Stimulated activated CD4-positive, alpha-beta T cell treated with anti-CD3 and anti-CD28 coated beads, Interleukin-4, amount 100 ng/mL, for 4 hours (primary cell): ENCODE data around the gene CAMK2B.

Source experiments
- DNase-seq, 2 experiments: peaks; one replicate each; pipeline ENCODE4 v3.0.0-alpha.2; 2020

The CAMK2B gene

GRCh38 chr7:44329081-44329480 is 3.7 kb upstream of the CAMK2B start:
- no peak for DNase-seq

DNA sequence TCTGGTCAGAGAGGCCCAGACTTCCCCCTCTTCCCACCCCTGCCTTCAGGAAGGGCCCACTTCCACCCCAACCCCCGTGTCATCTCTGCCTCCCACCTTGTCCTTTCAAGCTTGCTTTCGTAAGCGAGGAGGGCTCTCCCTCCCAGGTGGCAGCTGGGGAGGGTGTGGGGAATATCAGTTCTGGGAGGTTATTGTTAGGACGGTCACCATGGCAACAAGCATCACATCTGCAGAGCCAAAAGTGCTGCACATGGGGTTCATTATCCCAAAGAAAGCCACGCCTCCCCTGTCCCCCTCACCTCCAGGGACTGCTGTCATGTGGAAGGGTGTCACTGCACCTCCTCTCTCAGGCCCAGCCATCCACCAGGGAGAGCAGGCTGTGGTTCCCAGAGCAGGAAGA is 2.6 kb upstream of the CAMK2B start:
- no peak for DNase-seq

DNA sequence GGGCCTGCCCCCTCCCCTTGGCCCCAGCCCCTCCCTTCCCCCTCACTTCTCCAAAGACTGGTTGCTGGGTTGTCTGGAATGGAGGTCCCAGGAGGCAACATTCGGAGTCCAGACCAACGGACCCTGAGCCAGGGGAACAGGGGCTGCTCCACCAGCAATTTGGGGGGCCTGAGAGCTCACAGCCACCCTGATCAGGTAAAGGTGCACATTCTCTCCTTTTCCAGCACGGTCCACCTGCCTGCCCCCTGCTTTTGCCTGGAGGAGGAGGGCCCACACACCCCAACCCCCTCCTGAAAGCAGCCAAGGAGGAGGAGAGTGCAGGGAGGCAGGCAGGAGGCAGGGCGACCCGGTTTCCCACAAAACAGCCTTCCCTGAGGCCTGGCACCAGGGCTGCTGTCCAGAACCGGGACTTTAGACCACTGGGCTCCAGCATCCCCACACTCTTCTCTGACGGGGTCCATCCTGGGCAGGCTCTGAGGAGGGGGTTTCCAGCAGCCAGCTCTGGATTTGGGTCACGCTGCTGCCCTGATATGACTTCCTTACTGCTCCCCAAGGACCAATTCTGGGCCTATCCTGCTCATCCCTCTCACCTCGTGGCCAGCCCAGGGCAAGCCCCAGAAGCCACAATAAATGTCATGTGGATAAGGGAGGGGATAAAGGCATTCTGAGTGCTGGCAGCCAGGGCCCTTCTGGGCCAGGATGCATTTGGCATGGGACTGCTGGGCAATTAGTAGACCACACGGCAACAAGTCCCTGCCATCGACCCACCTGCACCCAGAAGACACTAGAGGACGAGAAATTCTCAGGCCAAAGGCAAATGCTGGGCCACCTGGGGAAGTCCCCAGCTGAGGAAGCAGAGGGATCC is 1.1 kb upstream of the CAMK2B start:
- DNase-seq = no peak

DNA sequence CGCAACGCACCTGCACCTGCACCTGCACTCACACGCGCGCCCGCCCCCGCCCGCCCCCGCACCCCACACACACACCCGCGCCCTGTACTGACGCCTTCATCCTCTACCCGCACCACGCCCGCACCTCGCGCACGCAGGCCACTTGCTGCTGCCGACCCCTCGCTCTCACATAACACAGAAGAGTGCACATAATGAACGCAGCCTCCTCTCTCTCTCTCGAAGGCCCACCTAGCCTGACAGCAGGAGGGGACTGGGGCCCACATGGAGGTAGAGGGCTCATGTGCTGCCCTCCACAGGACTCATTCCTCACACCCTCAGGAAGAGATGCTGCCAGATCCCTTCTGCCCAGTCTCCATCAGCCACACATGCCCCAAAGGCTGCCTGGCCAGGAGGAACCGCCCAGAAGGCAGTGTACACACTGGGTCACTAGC is 432 bp upstream of the CAMK2B start:
- DNase-seq = no peak

GRCh38 chr7:44324481-44325200 is 753 bp downstream of the CAMK2B start:
- no peak for DNase-seq

DNA sequence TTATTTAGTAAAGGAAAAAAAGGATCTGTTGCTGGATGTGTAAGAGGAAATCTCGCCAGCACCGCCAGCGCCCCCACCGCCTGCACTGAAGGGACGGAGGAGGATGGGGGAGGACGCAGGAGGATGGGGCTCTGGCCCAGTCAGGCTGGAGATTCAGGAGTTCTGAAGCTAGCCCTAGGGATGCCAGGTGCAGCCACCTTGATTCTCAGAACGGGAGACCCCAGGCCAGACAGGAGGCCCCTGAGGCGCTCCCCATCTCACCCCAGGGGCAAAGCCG is 1.3 kb downstream of the CAMK2B start:
- no peak for DNase-seq

- DNase-seq = no peak
Observed at GRCh38 chr7:44323381-44324203, 1.8 kb downstream of the CAMK2B start.

DNA sequence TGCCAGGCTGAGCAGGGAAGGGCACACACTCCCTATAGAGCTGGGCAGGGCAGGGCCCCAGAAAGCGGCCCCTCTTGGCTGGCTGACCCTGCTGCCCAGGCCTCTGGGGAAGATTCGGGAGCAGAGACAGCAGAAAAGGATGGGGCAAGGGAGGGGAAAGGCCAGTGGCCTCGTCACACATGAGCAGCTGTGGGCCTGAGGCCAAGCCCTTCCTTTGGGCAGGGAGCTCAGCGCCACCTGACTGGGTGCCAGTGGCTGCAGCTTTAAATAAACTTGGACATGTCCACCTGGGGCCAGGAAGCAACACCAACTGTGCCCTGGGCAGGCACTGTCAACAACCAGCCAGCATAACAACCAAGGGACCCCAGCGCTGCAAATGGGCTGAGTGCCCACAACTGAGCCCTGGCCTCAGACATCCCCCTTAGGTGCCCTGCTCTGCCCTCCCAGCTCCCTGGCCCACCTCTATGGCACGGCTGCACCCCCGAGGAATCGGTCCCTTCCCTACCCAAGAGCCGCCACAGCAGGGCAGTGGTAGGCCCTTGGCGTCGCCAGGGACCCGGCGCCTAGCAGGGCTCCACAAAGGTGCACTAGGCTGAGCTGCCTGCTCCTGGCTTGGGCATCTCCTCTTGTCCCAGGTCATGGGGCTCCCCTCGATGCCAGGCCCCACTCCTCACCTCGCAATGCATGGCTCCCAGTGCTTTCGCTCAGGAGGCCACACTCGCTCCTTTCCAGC is 2.6 kb downstream of the CAMK2B start:
- DNase-seq = no peak

DNA sequence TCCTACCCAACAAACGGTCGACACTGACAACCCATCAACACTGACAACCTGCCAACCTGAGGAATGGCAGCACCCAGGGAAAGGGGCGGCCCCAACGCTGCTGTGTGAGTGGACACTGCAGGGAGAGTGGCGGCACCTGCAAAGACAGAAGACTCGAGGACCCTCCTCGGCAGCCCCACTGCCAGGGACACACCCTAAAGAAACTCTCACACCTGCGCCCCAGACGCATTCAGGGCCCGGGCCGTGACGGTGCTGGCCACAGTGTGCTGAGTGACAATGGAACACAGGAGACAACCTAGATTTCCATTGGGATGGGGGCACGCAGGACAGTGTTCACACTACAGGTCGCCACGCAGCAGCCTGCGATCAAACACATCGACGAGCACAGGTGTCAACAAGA is 3.6 kb downstream of the CAMK2B start:
- DNase-seq = no peak

GRCh38 chr7:44320794-44321371 is 4.5 kb downstream of the CAMK2B start:
- DNase-seq = no peak

- DNase-seq = no peak
Observed at GRCh38 chr7:44320141-44320540, 5.3 kb downstream of the CAMK2B start.

DNA sequence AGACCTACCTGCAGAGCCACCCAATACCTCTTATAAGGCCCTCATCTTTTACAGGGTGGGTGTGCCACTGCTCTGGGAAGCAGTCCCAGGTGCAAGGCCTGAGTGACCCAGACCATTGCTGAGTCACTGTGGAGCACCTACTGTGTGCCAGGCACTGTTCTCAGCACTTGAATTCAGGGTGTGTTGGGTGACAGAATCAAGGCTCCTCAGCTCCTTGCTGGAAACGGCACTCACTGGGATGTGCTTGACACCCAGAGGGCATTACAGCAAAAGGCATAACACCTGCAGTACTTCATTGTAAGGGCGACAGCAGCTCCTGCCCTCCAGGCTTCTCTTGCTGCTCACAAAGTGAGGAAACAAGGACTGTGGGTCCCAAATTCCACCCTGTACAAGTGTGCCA is 7.1 kb downstream of the CAMK2B start:
- no peak for DNase-seq

GRCh38 chr7:44315301-44315903 is 10.0 kb downstream of the CAMK2B start:
- DNase-seq = no peak

- DNase-seq = no peak
Observed at GRCh38 chr7:44313621-44314031, 11.8 kb downstream of the CAMK2B start.

GRCh38 chr7:44313016-44313415 is 12.4 kb downstream of the CAMK2B start:
- DNase-seq = no peak

DNA sequence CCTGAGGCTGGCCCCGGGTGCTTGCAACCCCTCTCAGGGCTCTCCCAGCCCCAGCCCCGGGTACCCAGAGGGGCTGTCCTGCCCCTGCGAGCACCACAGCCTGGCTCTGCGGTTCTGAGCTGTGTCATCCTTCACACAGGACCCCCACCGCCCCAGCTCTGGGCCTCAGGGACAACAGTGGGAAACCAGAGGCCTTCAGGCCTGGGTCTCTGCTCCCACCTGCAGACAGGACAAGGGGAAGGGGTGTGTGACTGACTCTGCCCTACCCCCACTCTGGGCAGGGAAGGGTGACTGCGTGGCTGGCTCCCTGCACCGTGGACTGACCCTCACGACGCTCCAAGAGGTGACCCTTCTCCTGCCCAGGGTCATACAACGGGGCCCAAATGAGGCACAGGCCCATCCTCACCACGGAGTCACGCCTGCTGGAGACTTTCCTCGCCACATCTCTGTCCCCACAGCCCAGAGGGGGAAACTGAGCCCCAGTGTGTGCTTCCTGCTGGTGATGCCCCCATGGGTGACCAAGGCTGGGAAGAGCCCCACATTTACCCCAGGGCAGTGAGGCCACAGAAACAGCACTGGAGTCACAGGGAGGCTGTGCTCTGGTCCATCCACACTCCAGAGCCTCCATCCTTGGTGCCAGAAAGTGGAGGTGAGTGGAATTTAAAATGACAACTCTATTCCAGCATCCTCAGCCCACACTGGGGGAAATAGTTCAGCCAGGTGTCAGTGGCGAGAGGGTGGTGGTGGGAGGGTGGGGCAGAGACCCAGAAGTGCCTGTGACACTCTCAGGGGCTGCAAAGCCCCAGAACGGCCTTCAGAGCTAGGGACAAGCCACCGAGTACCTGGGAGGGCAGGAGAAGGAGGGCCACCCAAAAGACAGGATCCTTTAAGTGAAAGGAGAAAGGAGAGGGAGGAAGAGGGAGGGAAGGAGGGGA is 13.6 kb downstream of the CAMK2B start:
- no peak for DNase-seq

DNA sequence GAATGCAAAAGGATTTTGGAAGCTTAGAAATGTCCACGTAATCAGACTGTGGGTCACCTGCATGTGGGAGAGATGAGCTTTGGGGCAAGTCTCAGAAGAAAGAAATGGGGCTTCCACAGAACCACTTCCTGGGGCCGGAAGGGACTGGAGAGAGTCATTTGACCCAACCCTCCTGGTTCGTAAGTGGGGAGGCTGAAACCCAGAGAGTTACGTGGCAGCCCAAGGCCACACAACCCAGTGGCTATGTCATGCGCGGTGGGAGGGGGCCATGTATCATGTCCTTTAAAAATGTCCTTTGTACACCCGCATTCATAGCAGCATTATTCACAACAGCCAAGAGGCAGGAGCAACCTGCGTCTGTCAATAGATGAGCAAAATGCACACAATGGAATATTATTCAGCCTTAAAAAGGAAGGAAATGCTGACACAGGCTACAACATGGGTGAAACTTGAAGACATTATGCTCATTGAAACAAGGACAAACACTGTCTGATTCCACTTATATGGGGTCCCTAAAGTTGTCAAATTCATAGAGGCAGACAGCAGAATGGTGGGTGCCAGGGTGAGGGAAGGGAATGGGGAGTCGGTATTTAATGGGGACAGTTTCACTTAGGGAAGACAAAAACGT is 15.1 kb downstream of the CAMK2B start:
- no peak for DNase-seq

GRCh38 chr7:44309271-44310091 is 15.9 kb downstream of the CAMK2B start:
- peak in 1 of 2 experiments; percentile 45 for DNase-seq

- DNase-seq = no peak
Observed at GRCh38 chr7:44308596-44309270, 16.7 kb downstream of the CAMK2B start.
